Cardiac muscle cell (in vitro differentiated cells and primary cell): ENCODE results near the gene ARMC2. TPM values are rescaled to one million over a fixed set of nuclear protein-coding genes. Genes with fewer than 3 reads are reported as not detected.
"Not testable (repeated sequence)": the region's sequence is repeated elsewhere in the genome, so short reads cannot be mapped to it uniquely, and the experiment has no call there.

Experiments used
- DNase-seq, 2 donors: peaks; one replicate each; pipeline versions ENCODE4 v3.0.0 to v3.0.0-alpha.2; 2010 to 2017; ENCODE audit warnings: low read depth in 1 of 2, low spot score in 1 of 2
- H3K27ac ChIP-seq: fragments of 200-600 bp; sonication (generic); 2 replicates; pipeline ENCODE4 v1.5.1; 2016
- H3K27me3 ChIP-seq: fragments of 200-600 bp; sonication (generic); 2 replicates; pipeline ENCODE4 v1.6.0; 2016; ENCODE audit warnings: control low read depth
- H3K36me3 ChIP-seq: fragments of 200-600 bp; sonication (generic); 2 replicates; pipeline ENCODE4 v1.5.1; 2016; ENCODE audit warnings: control low read depth
- H3K4me1 ChIP-seq: fragments of 200-600 bp; sonication (generic); 2 replicates; pipeline ENCODE4 v1.8.1; 2017; ENCODE audit warnings: low read depth, mild to moderate bottlenecking, mixed run types
- H3K4me3 ChIP-seq: fragments of 200-600 bp; sonication (generic); 2 replicates; pipeline ENCODE4 v1.5.1; 2016; ENCODE audit warnings: mild to moderate bottlenecking
- H3K9me3 ChIP-seq: fragments of 200-600 bp; sonication (generic); 2 replicates; pipeline ENCODE4 v1.5.1; 2017; ENCODE audit warnings: low read depth, mild to moderate bottlenecking, control low read depth
- CTCF ChIP-seq: IDR thresholded peaks from 2 replicates; pipeline ENCODE4 v1.5.1; 2012; ENCODE audit warnings: low read depth, mild to moderate bottlenecking, low read length
- polyA plus RNA-seq: library from polyadenylated mRNA; unstranded; fragments of >200 nt; fragmentation: Nextera tagmentation; extraction: Ambion mirVana; gene quantifications from 2 replicates; pipeline ENCODE4 v1.2.1, GENCODE V29; 2016
- total RNA-seq: library from RNA; depleted of rRNA; stranded (reverse); fragments of >200 nt; gene quantifications from 2 replicates; pipeline ENCODE4 v1.2.3, GENCODE V29; 2016

Gene ARMC2
- total and polyA plus RNA-seq, 2 experiments from 2014 or later, result 2.6 to 3.3 TPM

- H3K9me3 ChIP-seq, result no peaks in the 10 kb centered on the region
- H3K4me3 ChIP-seq, result no peak overlapping the region
- H3K36me3 ChIP-seq, result no peaks in the 10 kb centered on the region
- TF ChIP-seq CTCF, result no peak
- DNase-seq, result no peak
- no peaks in the 10 kb centered on the region for H3K4me1 ChIP-seq
- no peak overlapping the region for H3K27ac ChIP-seq
- no peaks in the 10 kb centered on the region for H3K27me3 ChIP-seq
Observed at GRCh38 chr6:108878942-108879341, 30.7 kb downstream of the ARMC2 start.

- H3K4me3 ChIP-seq, result no peak overlapping the region
- TF ChIP-seq CTCF, result no peak
- no peak for DNase-seq
- no peaks in the 10 kb centered on the region for H3K27me3 ChIP-seq
- no peak overlapping the region for H3K27ac ChIP-seq
- no peaks in the 10 kb centered on the region for H3K9me3 ChIP-seq
- H3K36me3 ChIP-seq, result no peaks in the 10 kb centered on the region
- H3K4me1 ChIP-seq, result no peaks in the 10 kb centered on the region
Observed at GRCh38 chr6:108883172-108883571, 35.0 kb downstream of the ARMC2 start.

DNA sequence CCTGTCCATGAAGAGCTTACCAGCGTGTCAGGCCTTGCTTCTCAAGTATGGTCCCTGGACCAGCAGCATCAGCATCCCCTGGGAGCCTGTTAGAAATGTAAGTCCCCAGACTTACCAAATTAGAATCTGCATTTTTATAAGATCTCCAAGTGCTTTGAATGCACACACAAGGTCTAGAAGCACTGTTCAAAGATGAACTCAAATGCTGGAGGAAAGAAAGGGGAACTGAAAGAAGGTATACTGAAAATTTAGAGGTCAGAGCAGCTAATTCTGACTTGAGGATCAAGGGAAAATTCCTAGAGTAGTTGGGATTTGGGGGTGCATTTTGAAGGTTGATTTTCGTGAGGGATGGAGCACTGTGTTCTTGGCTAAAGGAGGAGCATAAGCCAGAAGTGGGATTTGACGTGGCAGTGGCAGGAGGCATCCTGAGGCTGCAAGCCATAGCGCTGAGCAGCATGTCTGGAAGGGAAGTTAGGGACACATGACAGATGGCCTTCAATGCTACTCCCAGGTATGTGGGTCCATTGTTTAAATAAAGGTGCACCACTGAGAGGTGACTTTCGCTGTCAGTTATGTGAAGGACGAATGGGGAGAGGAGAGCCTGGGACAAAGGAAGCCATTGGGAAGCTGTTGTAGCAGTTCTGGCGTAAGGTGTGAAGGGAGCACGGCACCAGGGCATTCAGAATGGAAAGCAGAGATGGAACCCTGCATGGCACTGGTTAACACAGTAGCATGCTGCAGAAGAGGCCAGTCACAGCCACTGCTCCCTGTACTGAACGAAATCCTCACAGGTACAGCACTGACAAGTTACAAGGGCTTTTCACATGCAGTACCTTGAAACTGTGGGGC lies 36.2 kb downstream of the ARMC2 start:
- H3K36me3 ChIP-seq, result no peaks in the 10 kb centered on the region
- no peaks in the 10 kb centered on the region for H3K4me1 ChIP-seq
- no peaks in the 10 kb centered on the region for H3K27me3 ChIP-seq
- no peak for DNase-seq
- no peak overlapping the region for H3K27ac ChIP-seq
- no peak overlapping the region for H3K4me3 ChIP-seq
- TF ChIP-seq CTCF, result no peak
- no peaks in the 10 kb centered on the region for H3K9me3 ChIP-seq

DNA sequence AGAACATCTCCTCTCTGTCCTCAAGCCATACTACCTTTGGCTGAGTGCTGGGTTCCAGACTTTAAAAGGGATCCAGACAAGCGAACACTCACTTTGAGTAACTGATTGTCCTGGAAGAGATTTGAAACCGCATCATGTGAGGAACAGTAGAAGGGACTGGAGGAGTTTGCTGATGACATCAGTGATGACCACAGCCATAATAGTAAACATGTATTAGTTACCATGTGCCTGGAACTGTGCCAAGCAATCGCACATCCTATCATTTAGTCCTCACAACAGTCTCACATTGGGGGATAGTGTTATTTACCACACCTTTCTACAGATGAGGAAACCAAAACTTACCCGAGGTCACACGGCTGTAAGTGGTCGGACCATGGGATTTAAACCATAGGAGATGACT lies 39.8 kb downstream of the ARMC2 start:
- Histone ChIP-seq H3K4me3 (no peak overlapping the region), H3K27me3 (no peaks in the 10 kb centered on the region), H3K36me3 (no peaks in the 10 kb centered on the region), H3K4me1 (no peaks in the 10 kb centered on the region), H3K27ac (no peak overlapping the region), H3K9me3 (no peaks in the 10 kb centered on the region)
- DNase-seq, result no peak
- no peak for TF ChIP-seq CTCF

GRCh38 chr6:108888745-108889144 lies 40.5 kb downstream of the ARMC2 start:
- no peaks in the 10 kb centered on the region for H3K27me3 ChIP-seq
- no peak overlapping the region for H3K27ac ChIP-seq
- H3K9me3 ChIP-seq, result no peaks in the 10 kb centered on the region
- no peaks in the 10 kb centered on the region for H3K36me3 ChIP-seq
- H3K4me1 ChIP-seq, result no peaks in the 10 kb centered on the region
- H3K4me3 ChIP-seq, result no peak overlapping the region
- DNase-seq, result no peak
- TF ChIP-seq CTCF, result no peak

DNA sequence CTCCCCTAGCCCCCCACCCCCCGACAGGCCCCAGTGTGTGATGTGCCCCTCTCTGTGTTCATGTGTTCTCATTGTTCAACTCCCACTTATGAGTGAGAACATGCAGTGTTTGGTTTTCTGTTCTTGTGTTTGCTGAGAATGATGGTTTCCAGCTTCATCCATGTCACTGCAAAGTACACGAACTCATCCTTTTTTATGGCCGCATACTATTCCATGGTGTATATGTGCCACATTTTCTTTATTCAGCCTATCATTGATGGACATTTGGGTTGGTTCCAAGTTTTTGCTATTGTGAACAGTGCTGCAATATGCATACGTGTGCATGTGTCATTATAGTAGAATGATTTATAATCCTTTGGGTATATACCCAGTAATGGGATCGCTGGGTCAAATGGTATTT lies 42.7 kb downstream of the ARMC2 start:
- not testable (repeated sequence) for H3K4me3 ChIP-seq, DNase-seq, H3K4me1 ChIP-seq

More for the DNA sequence above, 42.7 kb downstream of the ARMC2 start:
- not testable (repeated sequence) for H3K36me3 ChIP-seq, H3K9me3 ChIP-seq, H3K27ac ChIP-seq, H3K27me3 ChIP-seq
